IMR-90 (cell line): ENCODE results near the gene MOV10. TPM values are rescaled to one million over a fixed set of nuclear protein-coding genes. Genes with fewer than 3 reads are reported as not detected.

Source experiments
- ATAC-seq: fragments of 200-7000 bp; cut with Tn5 transposase; 2 replicates; pipeline ENCODE4 v1.9.1; 2020; ENCODE audit warnings: low read depth, mild to moderate bottlenecking, moderate library complexity
- BruUV-seq: library from RNA; stranded (reverse); fragments of 400-500 nt; replicated peaks from 2 replicates; lab custom pipeline; 2021; lab: Mats Ljungman, UMichigan
- CTCF ChIA-PET: fragments of 300-600 bp; formaldehyde crosslinking; extraction: SDS; loops from one replicate; lab custom pipeline; 2021; ENCODE audit warnings: antibody characterized with exemption; lab: Yijun Ruan, JAX
- POLR2A ChIA-PET: fragments of 300-600 bp; sonication (Branson Sonifier 250); formaldehyde crosslinking; loops from one replicate; lab custom pipeline; 2022; ENCODE audit warnings: antibody characterized with exemption; ENCODE audit not compliant: unreplicated experiment; lab: Charles Lee
- DNase-seq: peaks from one replicate; pipeline ENCODE4 v3.0.0; 2013
- H2AFZ ChIP-seq: replicated peaks from 2 replicates; pipeline ENCODE3; 2013; ENCODE audit warnings: low read length, mild to moderate bottlenecking; ENCODE audit not compliant: poor library complexity
- H2AK5ac ChIP-seq: 2 replicates; pipeline ENCODE4 v1.6.1; 2013; ENCODE audit warnings: low read depth, low read length, inconsistent platforms
- H2AK9ac ChIP-seq: replicated peaks from 2 replicates; pipeline ENCODE3; 2013; ENCODE audit warnings: mild to moderate bottlenecking, low read depth, low read length, moderate library complexity; ENCODE audit not compliant: poor library complexity
- H2BK120ac ChIP-seq: 2 replicates; pipeline ENCODE4 v1.6.1; 2013; ENCODE audit warnings: low read depth, low read length, inconsistent platforms
- H2BK15ac ChIP-seq: 3 replicates; pipeline ENCODE4 v1.6.1; 2013; ENCODE audit warnings: low read depth, low read length, inconsistent platforms
- H2BK20ac ChIP-seq: 2 replicates; pipeline ENCODE4 v1.6.1; 2013; ENCODE audit warnings: low read depth, mild to moderate bottlenecking, inconsistent platforms, low read length, moderate library complexity
- H2BK5ac ChIP-seq: 2 replicates; pipeline ENCODE4 v1.6.1; 2013; ENCODE audit warnings: mild to moderate bottlenecking, low read depth, low read length, inconsistent platforms; ENCODE audit not compliant: poor library complexity, severe bottlenecking
- H3K14ac ChIP-seq: replicated peaks from 2 replicates; pipeline ENCODE4 v1.6.1; 2013; ENCODE audit warnings: low read depth, low read length, inconsistent platforms
- H3K18ac ChIP-seq: 2 replicates; pipeline ENCODE4 v1.6.1; 2013; ENCODE audit warnings: low read depth, low read length, control low read depth
- H3K23ac ChIP-seq: 2 replicates; pipeline ENCODE4 v1.6.1; 2013; ENCODE audit warnings: low read depth, low read length, inconsistent platforms
- H3K27ac ChIP-seq: 2 replicates; pipeline ENCODE4 v1.5.1; 2013; ENCODE audit warnings: mild to moderate bottlenecking, control low read depth, low read length; ENCODE audit not compliant: insufficient read depth
- H3K27me3 ChIP-seq: 2 replicates; pipeline ENCODE4 v1.6.1; 2013; ENCODE audit warnings: low read length; ENCODE audit not compliant: control insufficient read depth, insufficient read depth
- H3K36me3 ChIP-seq: 2 replicates; pipeline ENCODE4 v1.6.1; 2013; ENCODE audit warnings: low read length, mixed read lengths; ENCODE audit not compliant: control insufficient read depth, insufficient read depth
- H3K4ac ChIP-seq: 2 replicates; pipeline ENCODE4 v1.6.1; 2013; ENCODE audit warnings: low read depth, low read length, inconsistent platforms
- H3K4me1 ChIP-seq: 2 replicates; pipeline ENCODE4 v1.6.1; 2013; ENCODE audit warnings: low read length, mixed read lengths; ENCODE audit not compliant: control insufficient read depth, insufficient read depth
- H3K4me2 ChIP-seq: 2 replicates; pipeline ENCODE4 v1.6.1; 2013; ENCODE audit warnings: low read depth, mild to moderate bottlenecking, control low read depth, low read length, moderate library complexity
- H3K4me3 ChIP-seq: 2 replicates; pipeline ENCODE4 v1.5.1; 2013; ENCODE audit warnings: low read depth, mild to moderate bottlenecking, control low read depth, low read length, moderate library complexity; ENCODE audit not compliant: insufficient read depth
- H3K56ac ChIP-seq: 2 replicates; pipeline ENCODE4 v1.6.1; 2013; ENCODE audit warnings: low read length, inconsistent platforms; ENCODE audit not compliant: insufficient read depth; ENCODE audit errors: extremely low read depth
- H3K79me1 ChIP-seq, 2 experiments: 2 replicates each; pipeline ENCODE4 v1.6.1; 2013; ENCODE audit warnings: low read length in 2 of 2, inconsistent platforms in 1 of 2, low read depth in 1 of 2
- H3K9ac ChIP-seq: 2 replicates; pipeline ENCODE4 v1.6.1; 2013; ENCODE audit warnings: low read depth, low read length, control low read depth
- H3K9me1 ChIP-seq: 2 replicates; pipeline ENCODE4 v1.6.1; 2013; ENCODE audit warnings: low read length, inconsistent platforms; ENCODE audit not compliant: insufficient read depth
- H3K9me3 ChIP-seq: 2 replicates; pipeline ENCODE4 v1.6.1; 2013; ENCODE audit warnings: low read length; ENCODE audit not compliant: control insufficient read depth, insufficient read depth
- H4K20me1 ChIP-seq: 2 replicates; pipeline ENCODE4 v1.6.1; 2013; ENCODE audit warnings: low read length, inconsistent platforms; ENCODE audit not compliant: insufficient read depth
- H4K5ac ChIP-seq: 2 replicates; pipeline ENCODE4 v1.6.1; 2013; ENCODE audit warnings: mild to moderate bottlenecking, low read depth, low read length, control low read depth
- H4K8ac ChIP-seq, 2 experiments: 2 replicates each; pipeline ENCODE4 v1.6.1; 2013; ENCODE audit warnings: low read depth in 2 of 2, low read length in 2 of 2, control low read depth in 1 of 2, inconsistent platforms in 1 of 2
- H4K91ac ChIP-seq: 2 replicates; pipeline ENCODE4 v1.6.1; 2013; ENCODE audit warnings: low read depth, low read length, inconsistent platforms; ENCODE audit not compliant: insufficient read depth
- CEBPB ChIP-seq: IDR thresholded peaks from 2 replicates; pipeline ENCODE4 v1.6.1; 2012; ENCODE audit warnings: low read depth, low read length, improper control_type of control experiment
- RAD21 ChIP-seq: IDR thresholded peaks from 2 replicates; pipeline ENCODE4 v1.6.1; 2012; ENCODE audit warnings: low read length, improper control_type of control experiment
- SMC3 ChIP-seq: fragments of 150-350 bp; IDR thresholded peaks from 2 replicates; pipeline ENCODE4 v1.6.1; 2016; ENCODE audit warnings: low read depth, mild to moderate bottlenecking, antibody characterized with exemption, low read length, moderate library complexity
- WGBS, 2 experiments: methylation state at CpG; one replicate each; pipeline versions ENCODE4 v1.1.5 to v1.1.7; 2013; ENCODE audit warnings: missing lambda C conversion rate in 2 of 2; ENCODE audit not compliant: insufficient read length in 1 of 2; ENCODE audit errors: extremely low coverage in 2 of 2; 5-methylcytosine and 5-hydroxymethylcytosine counted together
- dilution Hi-C: fragments of 300-500 bp; cut with HindIII; formaldehyde crosslinking; loops from one replicate; pipeline ENCODE4 v1.14.3; 2018; ENCODE audit warnings: low sequenced_read_pairs; ENCODE audit not compliant: unreplicated experiment
- in situ Hi-C: fragments of 300-500 bp; cut with MboI; formaldehyde crosslinking; loops from 3 replicates; pipeline ENCODE4 v1.14.3; 2019; ENCODE audit warnings: low sequenced_read_pairs, inconsistent platforms, mixed read lengths
- intact Hi-C: fragments of 100-400 bp; cut with micrococcal nuclease; formaldehyde crosslinking; loops from 2 replicates; pipeline ENCODE4 v1.10.0; 2022
- polyA plus RNA-seq, 3 experiments: library from polyadenylated mRNA; depleted of rRNA; stranded (reverse); fragments of >200 nt; gene quantifications; 2 replicates each; pipeline ENCODE4 v1.2.3, GENCODE V29; 2012; ENCODE audit warnings: low replicate concordance in 1 of 3
- total RNA-seq: library from RNA; depleted of rRNA; stranded (reverse); fragments of >200 nt; gene quantifications from 2 replicates; pipeline ENCODE4 v1.2.3, GENCODE V29; 2012
- TF ChIP-seq, protein P1 (sequence below): conservative IDR thresholded peaks from 2 replicates; pipeline ENCODE4 v1.5.1; 2012; ENCODE audit warnings: mild to moderate bottlenecking, low read depth, low read length, improper control_type of control experiment

Gene MOV10
- total and polyA plus RNA-seq, 2 of the 4 experiments (the other 2 are of a cell fraction) = 36.7 to 103 TPM

DNA sequence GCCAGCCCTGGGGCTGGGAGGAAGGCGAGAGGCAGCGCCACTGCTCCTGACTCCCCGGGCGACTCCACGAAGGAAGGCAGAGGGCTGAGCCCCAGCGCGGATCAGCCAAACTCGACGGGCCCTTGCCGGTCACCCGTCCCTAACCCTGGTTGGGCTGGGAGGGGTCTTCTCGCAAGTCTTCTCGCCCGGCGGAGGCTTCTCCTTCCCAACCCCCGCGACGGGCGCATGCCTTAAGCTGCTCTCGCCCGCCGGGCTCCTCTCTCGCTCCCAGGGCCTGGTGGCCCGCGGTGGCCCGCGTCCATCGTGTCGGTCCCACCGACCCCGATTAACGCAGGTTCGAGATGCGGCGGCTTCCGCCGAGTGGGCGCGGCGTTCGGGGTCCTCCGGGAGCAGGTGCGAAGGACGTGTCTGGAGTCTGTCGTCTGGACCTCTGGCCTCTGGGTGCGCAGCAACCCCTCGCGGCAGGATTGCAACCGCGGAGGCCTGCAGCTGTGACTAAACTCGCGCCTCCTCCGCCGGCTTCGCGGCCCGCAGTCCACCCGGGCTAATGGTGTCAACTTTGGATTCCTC is 69.6 kb downstream of the MOV10 start:
- H2BK15ac ChIP-seq = no peak overlapping the region; the same call in 2 of the 3 replicates
- ChIA-PET CTCF (interaction anchor here (0.8 to 2.1 kb wide), 5 partner anchors 11 to 27 kb away, joined by 3 to 10 read pairs (median 7); a partner anchor contains a TSS), POLR2A (interaction anchor here (0.8 kb wide), 1 partner anchor 452 kb away, joined by 3 read pairs; no protein-coding TSS in a partner anchor)
- H3K4me3 ChIP-seq = peak overlapping the region; percentile 28
- H3K27ac ChIP-seq = no peak overlapping the region
- H3K4me2 ChIP-seq = peak overlapping the region; percentile 78
- no peaks in the 10 kb centered on the region for H3K36me3 ChIP-seq
- TF ChIP-seq RAD21 (peak; percentile 51), SMC3 (peak; percentile 12; the same call in 1 of the 2 replicates), CEBPB (no peak)
- TF ChIP-seq, protein P1, sequence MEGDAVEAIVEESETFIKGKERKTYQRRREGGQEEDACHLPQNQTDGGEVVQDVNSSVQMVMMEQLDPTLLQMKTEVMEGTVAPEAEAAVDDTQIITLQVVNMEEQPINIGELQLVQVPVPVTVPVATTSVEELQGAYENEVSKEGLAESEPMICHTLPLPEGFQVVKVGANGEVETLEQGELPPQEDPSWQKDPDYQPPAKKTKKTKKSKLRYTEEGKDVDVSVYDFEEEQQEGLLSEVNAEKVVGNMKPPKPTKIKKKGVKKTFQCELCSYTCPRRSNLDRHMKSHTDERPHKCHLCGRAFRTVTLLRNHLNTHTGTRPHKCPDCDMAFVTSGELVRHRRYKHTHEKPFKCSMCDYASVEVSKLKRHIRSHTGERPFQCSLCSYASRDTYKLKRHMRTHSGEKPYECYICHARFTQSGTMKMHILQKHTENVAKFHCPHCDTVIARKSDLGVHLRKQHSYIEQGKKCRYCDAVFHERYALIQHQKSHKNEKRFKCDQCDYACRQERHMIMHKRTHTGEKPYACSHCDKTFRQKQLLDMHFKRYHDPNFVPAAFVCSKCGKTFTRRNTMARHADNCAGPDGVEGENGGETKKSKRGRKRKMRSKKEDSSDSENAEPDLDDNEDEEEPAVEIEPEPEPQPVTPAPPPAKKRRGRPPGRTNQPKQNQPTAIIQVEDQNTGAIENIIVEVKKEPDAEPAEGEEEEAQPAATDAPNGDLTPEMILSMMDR = peak; percentile 59
- no peak overlapping the region for H2BK120ac ChIP-seq
- dilution Hi-C loops = no loop called here
- peak overlapping the region; percentile 83 for H2AFZ ChIP-seq
- DNase-seq (peak; percentile 50), ATAC-seq (peak; percentile 97)
- no peak overlapping the region for H2AK5ac ChIP-seq
- no peaks in the 10 kb centered on the region for H3K9me1 ChIP-seq
- peak overlapping the region; percentile 42; the same call in 1 of the 2 replicates for H3K23ac ChIP-seq
- H4K20me1 ChIP-seq = no peaks in the 10 kb centered on the region
- 5% methylated on average over 32 of the region's 58 CpGs; no CpG with 5 or more reads in 1 of the 2 experiments for WGBS, 2 experiments
- H4K5ac ChIP-seq = no peak overlapping the region; the same call in 1 of the 2 replicates
- H3K79me1 ChIP-seq = no peaks in the 10 kb centered on the region
- H3K4ac ChIP-seq = no peak overlapping the region
- no peak overlapping the region for H3K14ac ChIP-seq
- H2BK5ac ChIP-seq = no peak overlapping the region
- in situ Hi-C loops = no loop called here
- no peak overlapping the region for H3K56ac ChIP-seq
- peak overlapping the region; percentile 77 for H2AK9ac ChIP-seq
- no TSS peak for BruUV-seq
- no peak overlapping the region for H4K8ac ChIP-seq
- no peak overlapping the region for H3K9ac ChIP-seq
- no peaks in the 10 kb centered on the region for H3K9me3 ChIP-seq
- intact Hi-C loops = loop anchor here (1.0 kb wide), 1 partner anchor 26 kb away; a partner anchor contains a TSS
- H2BK20ac ChIP-seq = no peak overlapping the region
- H4K91ac ChIP-seq = no peak overlapping the region
- H3K4me1 ChIP-seq = no peaks in the 10 kb centered on the region
- peaks cover 15% of the 10 kb centered on the region for H3K27me3 ChIP-seq
- H3K18ac ChIP-seq = no peak overlapping the region
